Hepatocyte (in vitro differentiated cells): ENCODE measurements around the gene ELFN1.

Experiments
- EZH2 ChIP-seq: fragments of 200-600 bp; sonication (generic); IDR thresholded peaks from 2 replicates; pipeline ENCODE4 v1.6.1; 2016; ENCODE audit warnings: antibody characterized with exemption, mild to moderate bottlenecking, borderline replicate concordance
- EZH2phosphoT487 ChIP-seq: fragments of 200-600 bp; sonication (generic); IDR thresholded peaks from one replicate; pipeline ENCODE4 v1.6.1; 2018; ENCODE audit warnings: antibody characterized with exemption, mild to moderate bottlenecking, low read depth, moderate library complexity; ENCODE audit not compliant: unreplicated experiment, severe bottlenecking
- TF ChIP-seq, protein P1 (sequence below): fragments of 200-600 bp; sonication (generic); IDR thresholded peaks from 2 replicates; pipeline ENCODE4 v1.5.1; 2016; ENCODE audit warnings: antibody characterized with exemption, mild to moderate bottlenecking; ENCODE audit not compliant: poor library complexity

DNA sequence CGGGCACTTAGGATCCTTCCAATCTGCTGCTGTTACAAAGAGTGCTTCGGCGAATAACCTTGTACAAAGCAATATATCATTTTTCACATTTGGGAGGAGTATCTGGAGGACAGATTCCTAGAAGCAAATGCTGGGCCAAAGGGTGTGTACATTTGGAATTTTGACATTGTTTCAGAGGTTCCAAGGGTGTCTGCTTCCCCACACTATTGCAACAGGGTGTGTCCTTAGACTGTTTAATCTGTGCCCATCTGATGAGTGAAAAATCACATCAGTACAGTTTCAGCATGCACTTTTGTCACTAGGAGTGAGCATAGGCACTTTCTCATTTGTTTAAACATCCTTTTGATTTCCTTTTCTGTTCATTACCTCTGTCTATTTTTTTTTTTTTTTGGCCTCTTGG lies 8.6 kb upstream of the ELFN1 start:
- TF ChIP-seq, protein P1, sequence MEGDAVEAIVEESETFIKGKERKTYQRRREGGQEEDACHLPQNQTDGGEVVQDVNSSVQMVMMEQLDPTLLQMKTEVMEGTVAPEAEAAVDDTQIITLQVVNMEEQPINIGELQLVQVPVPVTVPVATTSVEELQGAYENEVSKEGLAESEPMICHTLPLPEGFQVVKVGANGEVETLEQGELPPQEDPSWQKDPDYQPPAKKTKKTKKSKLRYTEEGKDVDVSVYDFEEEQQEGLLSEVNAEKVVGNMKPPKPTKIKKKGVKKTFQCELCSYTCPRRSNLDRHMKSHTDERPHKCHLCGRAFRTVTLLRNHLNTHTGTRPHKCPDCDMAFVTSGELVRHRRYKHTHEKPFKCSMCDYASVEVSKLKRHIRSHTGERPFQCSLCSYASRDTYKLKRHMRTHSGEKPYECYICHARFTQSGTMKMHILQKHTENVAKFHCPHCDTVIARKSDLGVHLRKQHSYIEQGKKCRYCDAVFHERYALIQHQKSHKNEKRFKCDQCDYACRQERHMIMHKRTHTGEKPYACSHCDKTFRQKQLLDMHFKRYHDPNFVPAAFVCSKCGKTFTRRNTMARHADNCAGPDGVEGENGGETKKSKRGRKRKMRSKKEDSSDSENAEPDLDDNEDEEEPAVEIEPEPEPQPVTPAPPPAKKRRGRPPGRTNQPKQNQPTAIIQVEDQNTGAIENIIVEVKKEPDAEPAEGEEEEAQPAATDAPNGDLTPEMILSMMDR: no peak
- TF ChIP-seq EZH2: no peak
- TF ChIP-seq EZH2phosphoT487: no peak
